SU-DHL-6 (cell line): ENCODE measurements around the gene RGS19.

Experiments used
- H2AFZ ChIP-seq: fragments of 200-600 bp; sonication (generic); 2 replicates; pipeline ENCODE4 v1.6.1; 2014; ENCODE audit warnings: low read depth, mild to moderate bottlenecking, moderate library complexity, mixed read lengths, antibody characterized with exemption, low read length; ENCODE audit not compliant: severe bottlenecking
- H3F3A ChIP-seq: fragments of 200-600 bp; shearing (Covaris generic); 2 replicates; pipeline ENCODE4 v1.6.0; 2016; ENCODE audit warnings: antibody characterized with exemption, mild to moderate bottlenecking; ENCODE audit not compliant: insufficient read depth
- H3K27ac ChIP-seq: fragments of 200-600 bp; sonication (generic); 2 replicates; pipeline ENCODE4 v1.5.1; 2016; ENCODE audit warnings: low read depth, mild to moderate bottlenecking, low read length, moderate library complexity, mixed read lengths
- H3K27me3 ChIP-seq: fragments of 200-600 bp; sonication (generic), shearing (Covaris generic); 2 replicates; pipeline ENCODE4 v1.6.0; 2014; ENCODE audit warnings: mild to moderate bottlenecking, low read length
- H3K36me3 ChIP-seq: fragments of 200-600 bp; sonication (generic); 2 replicates; pipeline ENCODE4 v1.6.1; 2014; ENCODE audit warnings: mild to moderate bottlenecking, low read length, mixed read lengths
- H3K4me2 ChIP-seq: fragments of 300-600, 200-600 bp; shearing (Covaris generic), sonication (generic); 2 replicates; pipeline ENCODE4 v1.6.0; 2014; ENCODE audit warnings: low read length, low read depth, mild to moderate bottlenecking; ENCODE audit not compliant: poor library complexity, severe bottlenecking
- H3K4me3 ChIP-seq: fragments of 200-600 bp; sonication (generic); 2 replicates; pipeline ENCODE4 v1.5.1; 2014; ENCODE audit warnings: antibody characterized with exemption, low read length, mild to moderate bottlenecking, mixed read lengths; ENCODE audit not compliant: insufficient read depth, poor library complexity, severe bottlenecking
- H3K79me2 ChIP-seq: fragments of 200-600 bp; sonication (generic); 2 replicates; pipeline ENCODE4 v1.6.1; 2014; ENCODE audit warnings: mild to moderate bottlenecking, low read length, moderate library complexity; ENCODE audit not compliant: insufficient read depth
- H3K9ac ChIP-seq: fragments of 200-600 bp; sonication (generic); 2 replicates; pipeline ENCODE4 v1.7.0; 2014; ENCODE audit warnings: mild to moderate bottlenecking, low read length
- H3K9me2 ChIP-seq: fragments of 200-600 bp; sonication (generic); replicated peaks from 2 replicates; pipeline ENCODE4 v1.6.1; 2014; ENCODE audit warnings: low read length; ENCODE audit not compliant: insufficient read depth
- H3K9me3 ChIP-seq: fragments of 200-600 bp; sonication (generic); 2 replicates; pipeline ENCODE4 v1.6.1; 2014; ENCODE audit warnings: low read length, mixed read lengths; ENCODE audit not compliant: insufficient read depth
- H4K20me1 ChIP-seq: fragments of 200-600 bp; sonication (generic); 2 replicates; pipeline ENCODE4 v1.6.1; 2014; ENCODE audit warnings: low read depth, mild to moderate bottlenecking, antibody characterized with exemption, low read length, moderate library complexity, mixed read lengths
- EZH2phosphoT487 ChIP-seq: fragments of 200-600 bp; sonication (generic), shearing (Covaris generic); conservative IDR thresholded peaks from 2 replicates; pipeline ENCODE4 v1.6.1; 2018; ENCODE audit warnings: mild to moderate bottlenecking, antibody characterized with exemption, low read length, moderate library complexity, mixed read lengths
- TF ChIP-seq, protein P1 (sequence below): fragments of 200-600 bp; sonication (generic); IDR thresholded peaks from one replicate; pipeline ENCODE4 v1.5.1; 2017; ENCODE audit warnings: antibody characterized with exemption, mild to moderate bottlenecking, low read length, moderate library complexity; ENCODE audit not compliant: insufficient read depth, poor library complexity, severe bottlenecking

RGS19 gene

DNA sequence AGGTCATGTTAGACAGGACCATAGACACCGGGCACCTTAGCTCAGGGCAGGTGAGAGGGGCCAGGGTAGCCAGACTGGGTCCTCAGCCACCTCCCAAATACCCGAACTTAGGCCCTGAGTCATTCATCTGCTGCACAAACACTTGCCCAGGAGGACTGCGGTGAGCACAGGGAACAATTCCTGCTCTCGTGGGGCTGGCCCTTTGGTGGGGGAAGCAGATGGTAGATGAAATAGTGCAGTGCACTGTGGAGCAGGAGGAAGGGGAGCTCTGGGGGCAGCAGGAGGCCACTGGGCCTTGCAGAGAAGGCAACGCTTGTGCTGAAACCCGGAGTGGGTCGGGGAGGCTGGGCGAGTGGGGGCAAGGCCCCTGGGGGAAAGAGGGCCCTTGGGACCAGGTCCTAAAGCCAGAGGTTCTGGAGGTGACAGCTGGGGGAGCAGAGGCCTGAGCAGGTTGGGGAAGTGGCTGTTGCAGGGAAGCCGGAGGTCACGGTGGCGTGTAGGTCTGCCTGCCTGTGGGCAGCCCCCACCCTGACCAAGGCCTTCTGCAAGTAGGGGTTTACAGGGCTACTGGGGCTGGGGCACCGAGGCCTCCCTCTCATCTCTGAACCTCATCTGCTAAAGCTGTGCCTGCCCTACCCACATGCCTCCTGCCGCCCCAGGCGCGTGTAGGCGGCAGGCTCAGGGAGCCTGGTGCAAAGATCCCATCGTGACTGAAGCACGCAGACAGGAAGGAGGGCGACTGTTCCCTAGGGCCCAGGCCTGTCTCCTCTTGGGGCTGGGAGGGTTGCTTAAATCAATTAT is 32.7 kb upstream of the RGS19 start:
- Histone ChIP-seq H3K9ac (no peak overlapping the region), H4K20me1 (no peaks in the 10 kb centered on the region), H3K9me3 (no peaks in the 10 kb centered on the region), H3K79me2 (no peaks in the 10 kb centered on the region), H3F3A (no peaks in the 10 kb centered on the region), H3K36me3 (no peaks in the 10 kb centered on the region), H3K9me2 (no peaks in the 10 kb centered on the region), H3K4me3 (no peak overlapping the region), H3K4me2 (no peak overlapping the region), H3K27ac (no peak overlapping the region), H3K27me3 (no peaks in the 10 kb centered on the region), H2AFZ (no peak overlapping the region)
- TF ChIP-seq, protein P1, sequence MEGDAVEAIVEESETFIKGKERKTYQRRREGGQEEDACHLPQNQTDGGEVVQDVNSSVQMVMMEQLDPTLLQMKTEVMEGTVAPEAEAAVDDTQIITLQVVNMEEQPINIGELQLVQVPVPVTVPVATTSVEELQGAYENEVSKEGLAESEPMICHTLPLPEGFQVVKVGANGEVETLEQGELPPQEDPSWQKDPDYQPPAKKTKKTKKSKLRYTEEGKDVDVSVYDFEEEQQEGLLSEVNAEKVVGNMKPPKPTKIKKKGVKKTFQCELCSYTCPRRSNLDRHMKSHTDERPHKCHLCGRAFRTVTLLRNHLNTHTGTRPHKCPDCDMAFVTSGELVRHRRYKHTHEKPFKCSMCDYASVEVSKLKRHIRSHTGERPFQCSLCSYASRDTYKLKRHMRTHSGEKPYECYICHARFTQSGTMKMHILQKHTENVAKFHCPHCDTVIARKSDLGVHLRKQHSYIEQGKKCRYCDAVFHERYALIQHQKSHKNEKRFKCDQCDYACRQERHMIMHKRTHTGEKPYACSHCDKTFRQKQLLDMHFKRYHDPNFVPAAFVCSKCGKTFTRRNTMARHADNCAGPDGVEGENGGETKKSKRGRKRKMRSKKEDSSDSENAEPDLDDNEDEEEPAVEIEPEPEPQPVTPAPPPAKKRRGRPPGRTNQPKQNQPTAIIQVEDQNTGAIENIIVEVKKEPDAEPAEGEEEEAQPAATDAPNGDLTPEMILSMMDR, result no peak
- TF ChIP-seq EZH2phosphoT487, result no peak

DNA sequence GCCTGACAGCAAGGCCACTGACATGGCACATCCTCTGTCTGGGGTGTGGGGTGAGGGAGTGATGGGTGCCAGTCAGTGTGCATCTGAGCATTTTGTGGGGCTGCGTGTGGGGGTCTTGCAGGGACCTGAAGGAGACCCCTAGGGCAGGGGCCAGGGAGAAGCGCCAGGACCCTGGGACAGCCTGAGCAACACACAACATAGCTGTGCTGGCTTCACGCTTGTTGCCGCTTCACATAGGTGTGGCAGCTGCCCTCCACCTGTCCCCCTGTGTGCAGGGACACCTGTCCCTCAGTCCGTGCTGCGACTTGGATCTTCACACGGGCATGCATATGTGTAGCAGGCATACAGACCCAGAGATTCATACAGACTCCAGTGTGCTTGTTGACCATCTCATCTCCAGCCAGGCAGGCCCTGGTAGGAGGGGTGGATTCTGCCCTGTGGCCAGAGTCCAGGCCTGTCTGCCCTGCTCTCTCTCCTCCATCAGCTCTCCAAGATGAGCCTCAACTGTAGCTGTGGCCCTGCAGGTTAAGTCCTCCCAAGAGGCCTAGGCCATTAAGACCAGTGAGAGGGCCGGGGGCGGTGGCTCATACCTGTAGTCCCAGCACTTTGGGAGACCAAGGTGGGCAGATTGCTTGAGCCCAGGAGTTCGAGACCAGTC is 31.2 kb upstream of the RGS19 start:
- no peak overlapping the region for H2AFZ ChIP-seq
- no peaks in the 10 kb centered on the region for H3F3A ChIP-seq
- H3K9me3 ChIP-seq, result no peaks in the 10 kb centered on the region
- no peak overlapping the region for H3K9ac ChIP-seq
- no peaks in the 10 kb centered on the region for H3K36me3 ChIP-seq
- H3K27me3 ChIP-seq, result no peaks in the 10 kb centered on the region
- H4K20me1 ChIP-seq, result no peaks in the 10 kb centered on the region
- no peak overlapping the region for H3K4me3 ChIP-seq
- no peaks in the 10 kb centered on the region for H3K79me2 ChIP-seq
- no peak for TF ChIP-seq EZH2phosphoT487
- TF ChIP-seq, protein P1, result no peak
- H3K9me2 ChIP-seq, result no peaks in the 10 kb centered on the region
- H3K4me2 ChIP-seq, result no peak overlapping the region
- no peak overlapping the region for H3K27ac ChIP-seq

DNA sequence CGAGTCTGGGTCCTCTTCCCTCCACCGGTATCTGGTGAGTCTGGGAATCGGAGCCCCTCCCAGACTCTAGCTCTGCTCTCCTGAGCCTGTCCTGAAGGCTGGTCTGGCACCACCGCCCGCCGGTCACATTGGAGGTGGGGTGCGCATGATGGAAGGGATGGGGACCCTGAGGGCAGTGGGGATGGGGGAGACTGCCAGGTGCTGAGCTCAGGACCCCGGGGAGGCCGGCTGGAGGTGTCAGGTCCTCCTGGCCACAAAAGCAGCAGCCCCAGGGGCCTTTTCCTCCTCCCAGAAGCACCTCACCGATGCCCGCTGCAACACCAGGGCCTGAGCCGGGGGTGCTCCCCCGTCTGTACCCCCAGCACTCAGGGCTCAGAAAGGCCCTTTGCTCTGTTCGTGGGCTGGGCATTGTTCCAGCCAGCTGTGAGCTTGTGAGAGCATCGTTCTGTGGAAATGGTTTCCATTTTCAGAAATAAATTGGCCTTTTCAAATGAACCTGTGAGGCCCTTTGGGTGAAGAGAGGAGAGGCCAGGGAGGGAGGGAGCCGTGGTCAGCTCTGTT is 30.6 kb upstream of the RGS19 start:
- TF ChIP-seq, protein P1, result no peak
- TF ChIP-seq EZH2phosphoT487, result no peak
- H3K9ac ChIP-seq, result no peak overlapping the region
- H3K27me3 ChIP-seq, result no peaks in the 10 kb centered on the region

More for the DNA sequence above, 30.6 kb upstream of the RGS19 start:
- no peaks in the 10 kb centered on the region for H3K36me3 ChIP-seq
- no peaks in the 10 kb centered on the region for H3F3A ChIP-seq
- H3K4me3 ChIP-seq, result no peak overlapping the region
- no peak overlapping the region for H2AFZ ChIP-seq
- no peaks in the 10 kb centered on the region for H3K79me2 ChIP-seq
- no peaks in the 10 kb centered on the region for H4K20me1 ChIP-seq
- no peak overlapping the region for H3K4me2 ChIP-seq
- H3K9me2 ChIP-seq, result no peaks in the 10 kb centered on the region
- H3K27ac ChIP-seq, result no peak overlapping the region
- no peaks in the 10 kb centered on the region for H3K9me3 ChIP-seq
